Neural progenitor cell (in vitro differentiated cells): ENCODE results near the gene ZDHHC8.

Experiments used
- EZH2 ChIP-seq: fragments of 200-600 bp; sonication (generic); IDR thresholded peaks from 2 replicates; pipeline ENCODE4 v1.6.1; 2017; ENCODE audit warnings: antibody characterized with exemption, mild to moderate bottlenecking, moderate library complexity
- EZH2phosphoT487 ChIP-seq: fragments of 200-600 bp; sonication (generic); IDR thresholded peaks from 2 replicates; pipeline ENCODE4 v1.6.1; 2017; ENCODE audit warnings: antibody characterized with exemption
- TF ChIP-seq, protein P1 (sequence below): fragments of 200-600 bp; sonication (generic); IDR thresholded peaks from 2 replicates; pipeline ENCODE4 v1.5.1; 2017; ENCODE audit warnings: antibody characterized with exemption, mild to moderate bottlenecking

DNA sequence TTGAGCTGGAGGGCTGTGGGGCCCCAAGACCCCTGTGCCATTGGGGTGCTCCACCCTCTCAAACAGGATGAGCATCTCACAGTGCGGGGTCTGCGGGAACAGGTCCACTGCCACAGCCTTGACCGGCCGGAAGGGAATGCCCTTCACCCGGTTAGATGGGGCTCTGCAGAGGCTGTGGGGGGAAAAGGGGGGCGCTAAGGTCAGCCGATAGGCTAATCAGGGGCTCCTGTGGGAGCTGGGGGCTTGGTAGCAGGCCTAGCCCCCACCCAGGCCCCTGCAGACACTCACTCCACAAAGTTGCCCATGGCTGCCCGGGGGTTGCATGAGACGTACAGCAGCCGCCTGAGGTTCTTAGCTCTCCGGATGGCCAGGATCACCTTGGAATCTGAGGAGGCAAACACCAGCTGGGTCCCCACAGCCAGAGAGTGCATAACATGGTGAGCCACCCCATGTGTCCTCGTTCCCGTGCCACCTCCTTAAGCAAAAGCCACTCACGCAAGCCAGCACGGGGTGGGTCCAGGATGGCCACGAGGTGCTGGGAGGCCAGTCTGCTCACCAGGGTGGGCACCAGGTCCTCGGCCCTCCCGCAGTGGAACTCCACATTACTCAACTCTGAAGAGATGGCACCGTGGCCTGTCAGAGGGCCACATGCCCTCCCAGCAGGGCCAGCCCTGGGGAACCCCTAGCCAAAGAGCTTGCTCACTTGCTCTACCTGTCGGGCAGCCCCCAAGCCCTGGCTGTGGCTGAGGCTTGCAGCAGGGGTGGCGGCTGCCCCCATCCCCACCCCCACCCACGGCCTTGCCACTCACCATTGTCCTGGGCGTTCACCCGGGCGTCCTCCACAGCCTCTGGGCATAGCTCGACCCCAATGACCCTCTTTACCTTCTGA lies 18.7 kb upstream of the ZDHHC8 start:
- TF ChIP-seq, protein P1, sequence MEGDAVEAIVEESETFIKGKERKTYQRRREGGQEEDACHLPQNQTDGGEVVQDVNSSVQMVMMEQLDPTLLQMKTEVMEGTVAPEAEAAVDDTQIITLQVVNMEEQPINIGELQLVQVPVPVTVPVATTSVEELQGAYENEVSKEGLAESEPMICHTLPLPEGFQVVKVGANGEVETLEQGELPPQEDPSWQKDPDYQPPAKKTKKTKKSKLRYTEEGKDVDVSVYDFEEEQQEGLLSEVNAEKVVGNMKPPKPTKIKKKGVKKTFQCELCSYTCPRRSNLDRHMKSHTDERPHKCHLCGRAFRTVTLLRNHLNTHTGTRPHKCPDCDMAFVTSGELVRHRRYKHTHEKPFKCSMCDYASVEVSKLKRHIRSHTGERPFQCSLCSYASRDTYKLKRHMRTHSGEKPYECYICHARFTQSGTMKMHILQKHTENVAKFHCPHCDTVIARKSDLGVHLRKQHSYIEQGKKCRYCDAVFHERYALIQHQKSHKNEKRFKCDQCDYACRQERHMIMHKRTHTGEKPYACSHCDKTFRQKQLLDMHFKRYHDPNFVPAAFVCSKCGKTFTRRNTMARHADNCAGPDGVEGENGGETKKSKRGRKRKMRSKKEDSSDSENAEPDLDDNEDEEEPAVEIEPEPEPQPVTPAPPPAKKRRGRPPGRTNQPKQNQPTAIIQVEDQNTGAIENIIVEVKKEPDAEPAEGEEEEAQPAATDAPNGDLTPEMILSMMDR = no peak
- TF ChIP-seq EZH2 = no peak
- TF ChIP-seq EZH2phosphoT487 = no peak
